OCI-LY1 (cell line): ENCODE measurements around the gene HRH4.

Experiments
- H2AFZ ChIP-seq: fragments of 200-600 bp; sonication (generic), shearing (Covaris generic); 2 replicates; pipeline ENCODE4 v1.6.0; 2014; ENCODE audit warnings: antibody characterized with exemption, mild to moderate bottlenecking, low read length
- H3F3A ChIP-seq: fragments of 200-600 bp; sonication (generic), shearing (Covaris generic); 2 replicates; pipeline ENCODE4 v1.6.0; 2014; ENCODE audit warnings: mild to moderate bottlenecking, antibody characterized with exemption, low read length, moderate library complexity; ENCODE audit not compliant: insufficient read depth
- H3K27ac ChIP-seq: fragments of 200-600 bp; sonication (generic); 2 replicates; pipeline ENCODE4 v1.5.1; 2014; ENCODE audit warnings: low read length, mixed run types, mild to moderate bottlenecking, low read depth; ENCODE audit not compliant: poor library complexity, severe bottlenecking
- H3K27me3 ChIP-seq: fragments of 200-600 bp; sonication (generic); 2 replicates; pipeline ENCODE4 v1.6.0; 2014; ENCODE audit warnings: antibody characterized with exemption, mild to moderate bottlenecking, low read length, moderate library complexity; ENCODE audit not compliant: insufficient read depth
- H3K36me3 ChIP-seq: fragments of 200-600 bp; sonication (generic); 2 replicates; pipeline ENCODE4 v1.6.1; 2014; ENCODE audit warnings: mild to moderate bottlenecking, antibody characterized with exemption, low read length, moderate library complexity, mixed read lengths; ENCODE audit not compliant: insufficient read depth
- H3K4me1 ChIP-seq: fragments of 200-600 bp; sonication (generic); 2 replicates; pipeline ENCODE4 v1.5.1; 2014; ENCODE audit warnings: mild to moderate bottlenecking, low read length, moderate library complexity; ENCODE audit not compliant: insufficient read depth, severe bottlenecking
- H3K4me2 ChIP-seq: fragments of 200-600 bp; sonication (generic), shearing (Covaris generic); 2 replicates; pipeline ENCODE4 v1.6.1; 2014; ENCODE audit warnings: low read length
- H3K4me3 ChIP-seq: fragments of 200-600 bp; sonication (generic); 2 replicates; pipeline ENCODE4 v1.5.1; 2014; ENCODE audit warnings: low read length, low read depth, mild to moderate bottlenecking, mixed read lengths; ENCODE audit not compliant: poor library complexity, severe bottlenecking
- H3K79me2 ChIP-seq: fragments of 200-600 bp; shearing (Covaris generic); 2 replicates; pipeline ENCODE4 v1.6.1; 2016; ENCODE audit warnings: mixed run types, low read length, mixed read lengths; ENCODE audit not compliant: insufficient read depth
- H3K9ac ChIP-seq: fragments of 200-600 bp; sonication (generic), shearing (Covaris generic); 2 replicates; pipeline ENCODE4 v1.6.1; 2014; ENCODE audit warnings: mild to moderate bottlenecking, low read length, mixed read lengths
- H3K9me2 ChIP-seq: fragments of 200-600 bp; sonication (generic), shearing (Covaris generic); 2 replicates; pipeline ENCODE4 v1.6.1; 2014; ENCODE audit warnings: low read depth, mild to moderate bottlenecking, low read length, mixed read lengths
- H3K9me3 ChIP-seq: fragments of 200-600 bp; shearing (Covaris generic); 2 replicates; pipeline ENCODE4 v1.6.1; 2014; ENCODE audit warnings: low read length, mixed read lengths
- H4K20me1 ChIP-seq: fragments of 200-600 bp; sonication (generic), shearing (Covaris generic); 2 replicates; pipeline ENCODE4 v1.6.0; 2016; ENCODE audit warnings: mild to moderate bottlenecking, low read length; ENCODE audit not compliant: insufficient read depth
- CTCF ChIP-seq: fragments of 200-600 bp; sonication (generic), shearing (Covaris generic); IDR thresholded peaks from 2 replicates; pipeline ENCODE4 v1.5.1; 2017; ENCODE audit warnings: mild to moderate bottlenecking, antibody characterized with exemption, low read length, moderate library complexity, mixed read lengths
- EZH2 ChIP-seq: fragments of 200-600 bp; sonication (generic), shearing (Covaris generic); IDR thresholded peaks from 2 replicates; pipeline ENCODE4 v1.8.0; 2017; ENCODE audit warnings: borderline replicate concordance, mixed run types, mild to moderate bottlenecking, antibody characterized with exemption, low read length, moderate library complexity, mixed read lengths

Gene HRH4

DNA sequence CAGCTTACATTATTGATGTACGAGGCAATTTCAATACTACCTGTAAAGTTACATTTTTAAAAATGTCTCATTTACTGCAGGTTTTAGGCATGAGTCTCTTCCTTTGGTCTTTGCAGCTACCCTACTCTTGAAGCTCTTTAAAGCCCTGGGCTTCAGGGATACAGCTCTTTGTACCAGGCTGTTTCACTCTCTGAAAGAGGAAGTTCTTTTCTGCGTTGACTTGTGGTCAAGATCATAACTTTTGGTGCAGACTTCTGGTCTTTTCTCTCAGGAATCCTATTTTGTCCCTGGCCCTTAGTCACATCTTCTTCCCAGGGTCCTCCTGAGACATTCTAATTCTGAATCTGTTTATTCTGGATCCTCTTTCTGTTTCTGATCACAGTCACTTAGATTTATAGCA, 16.6 kb upstream of the HRH4 start:
- no peak overlapping the region for H3K4me2 ChIP-seq
- H3F3A ChIP-seq = no peaks in the 10 kb centered on the region
- H4K20me1 ChIP-seq = no peaks in the 10 kb centered on the region
- H3K27ac ChIP-seq = no peak overlapping the region
- H3K36me3 ChIP-seq = no peaks in the 10 kb centered on the region
- H3K9me3 ChIP-seq = no peaks in the 10 kb centered on the region
- no peak overlapping the region for H2AFZ ChIP-seq
- H3K9ac ChIP-seq = no peak overlapping the region
- no peak overlapping the region for H3K4me3 ChIP-seq
- no peaks in the 10 kb centered on the region for H3K4me1 ChIP-seq
- no peaks in the 10 kb centered on the region for H3K27me3 ChIP-seq
- no peaks in the 10 kb centered on the region for H3K79me2 ChIP-seq
- TF ChIP-seq CTCF (no peak), EZH2 (no peak)
- H3K9me2 ChIP-seq = no peaks in the 10 kb centered on the region

DNA sequence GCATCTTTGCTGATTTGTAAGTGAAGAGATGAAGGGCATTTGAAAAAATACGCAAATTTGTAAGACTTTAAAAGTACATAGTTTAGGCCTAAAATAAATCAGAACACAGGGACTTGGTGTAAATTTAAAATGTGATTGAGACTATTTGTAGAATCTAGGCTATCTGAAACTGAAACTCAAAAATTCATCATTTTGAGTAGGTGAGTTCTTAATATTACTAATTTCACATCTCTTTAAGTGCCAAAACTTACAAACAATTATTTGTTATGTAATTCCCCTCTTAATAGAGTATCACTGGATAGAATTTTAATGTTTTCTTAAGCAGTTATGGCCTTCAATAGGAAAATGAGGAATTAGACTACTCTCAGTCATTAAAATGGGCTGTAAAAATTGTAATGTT, 14.0 kb upstream of the HRH4 start:
- H3K4me3 ChIP-seq = no peak overlapping the region
- H3K4me2 ChIP-seq = no peak overlapping the region
- no peak overlapping the region for H3K9ac ChIP-seq
- no peaks in the 10 kb centered on the region for H3K79me2 ChIP-seq
- H4K20me1 ChIP-seq = no peaks in the 10 kb centered on the region
- H3K36me3 ChIP-seq = no peaks in the 10 kb centered on the region
- no peaks in the 10 kb centered on the region for H3K9me2 ChIP-seq
- H3K27me3 ChIP-seq = no peaks in the 10 kb centered on the region
- H3K4me1 ChIP-seq = no peaks in the 10 kb centered on the region
- no peak overlapping the region for H2AFZ ChIP-seq
- H3F3A ChIP-seq = no peaks in the 10 kb centered on the region
- H3K9me3 ChIP-seq = no peaks in the 10 kb centered on the region
- H3K27ac ChIP-seq = no peak overlapping the region
- TF ChIP-seq CTCF (no peak), EZH2 (no peak)

- no peaks in the 10 kb centered on the region for H3K36me3 ChIP-seq
- H3K9me2 ChIP-seq = no peaks in the 10 kb centered on the region
- H3K4me3 ChIP-seq = no peak overlapping the region
- no peaks in the 10 kb centered on the region for H3K27me3 ChIP-seq
- H4K20me1 ChIP-seq = no peaks in the 10 kb centered on the region
- no peaks in the 10 kb centered on the region for H3K4me1 ChIP-seq
- no peaks in the 10 kb centered on the region for H3K79me2 ChIP-seq
- peak; percentile 33 for TF ChIP-seq CTCF
- TF ChIP-seq EZH2 = no peak
- no peak overlapping the region for H2AFZ ChIP-seq
- H3K9me3 ChIP-seq = no peaks in the 10 kb centered on the region
- no peaks in the 10 kb centered on the region for H3F3A ChIP-seq
- H3K27ac ChIP-seq = no peak overlapping the region
- H3K4me2 ChIP-seq = no peak overlapping the region
- no peak overlapping the region for H3K9ac ChIP-seq
Observed at GRCh38 chr18:24446953-24447538, 13.4 kb upstream of the HRH4 start.
